Mucosa of descending colon (tissue), 3 donors: Measurements from ENCODE around the gene TNFSF13. TPM values are rescaled to one million over a fixed set of nuclear protein-coding genes. Genes with fewer than 3 reads are reported as not detected.

Experiments used
- ATAC-seq: fragments of 200-7000 bp; cut with Tn5 transposase; one replicate; pipeline ENCODE4 v1.9.1; 2020; ENCODE audit warnings: mild to moderate bottlenecking, moderate library complexity
- DNase-seq, 3 donors: peaks; one replicate each; pipeline ENCODE4 v3.0.0-alpha.2; 2020
- H3K36me3 ChIP-seq: fragments of 200-600 bp; one replicate; pipeline ENCODE4 v1.8.0; 2021; ENCODE audit warnings: low read depth, mild to moderate bottlenecking
- H3K4me1 ChIP-seq: fragments of 200-600 bp; one replicate; pipeline ENCODE4 v1.8.0; 2021; ENCODE audit warnings: low read depth, mild to moderate bottlenecking
- H3K4me3 ChIP-seq: fragments of 200-600 bp; one replicate; pipeline ENCODE4 v1.8.0; 2021; ENCODE audit warnings: mild to moderate bottlenecking
- H3K9me3 ChIP-seq: fragments of 200-600 bp; one replicate; pipeline ENCODE4 v1.8.0; 2021; ENCODE audit warnings: mild to moderate bottlenecking
- intact Hi-C, 2 donors: fragments of 100-400 bp; cut with DNase I in 1 of 2; cut with micrococcal nuclease in 1 of 2; formaldehyde crosslinking; loops; one replicate each; pipeline versions ENCODE4 v1.11.0 to v1.11.1; 2022; cut with DNase I, micrococcal nuclease
- total RNA-seq, 3 donors: library from RNA; stranded (reverse); fragmentation: NEBNext Ultra II Directional in 2 of 3; extraction: Animal tissue kit (Norgen Biotek cat#: 25700) in 2 of 3; gene quantifications; one replicate each; pipeline versions ENCODE4 v1.2.1 to v1.2.4, GENCODE V29; 2021 to 2023
- TF ChIP-seq, protein P1 (sequence below): fragments of 200-600 bp; IDR thresholded peaks from one replicate; pipeline ENCODE4 v1.8.0; 2022; ENCODE audit warnings: antibody characterized with exemption, mild to moderate bottlenecking
- donor health status: DM: no; HTN: no; CAD: no; lungs with moderate emphysema.
- donor health status: DM: no; HTN: no; CAD: no.
- donor health status: DM: no; HTN: yes; CAD: no.

TNFSF13 gene
- total RNA-seq, 3 donors from 2014 or later = 41.0 to 74.6 (median 73.3) TPM

DNA sequence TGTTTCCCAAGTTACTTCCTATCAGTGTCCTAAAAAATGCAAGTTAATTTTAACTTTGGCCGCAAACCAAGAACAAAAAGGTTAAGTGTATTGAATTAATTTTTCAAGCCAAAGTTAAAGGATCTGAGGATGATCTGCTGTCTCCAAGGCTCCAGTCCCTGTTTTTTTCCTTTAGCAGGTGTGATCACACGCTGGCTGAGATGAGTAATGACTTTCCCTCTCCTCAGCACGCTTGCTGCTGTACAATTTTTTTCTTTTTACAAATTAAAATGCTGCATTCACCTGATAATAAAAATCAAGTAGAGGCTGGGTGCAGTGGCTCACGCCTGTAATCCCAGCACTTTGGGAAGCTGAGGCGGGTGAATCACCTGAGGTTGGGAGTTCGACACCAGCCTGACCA lies 13.6 kb upstream of the TNFSF13 start:
- DNase-seq (no peak), ATAC-seq (no peak)
- Histone ChIP-seq H3K4me3 (no peak overlapping the region), H3K4me1 (peaks cover 4% of the 10 kb centered on the region), H3K36me3 (no peaks in the 10 kb centered on the region), H3K9me3 (no peaks in the 10 kb centered on the region)
- intact Hi-C loops = no loop called here
- TF ChIP-seq, protein P1, sequence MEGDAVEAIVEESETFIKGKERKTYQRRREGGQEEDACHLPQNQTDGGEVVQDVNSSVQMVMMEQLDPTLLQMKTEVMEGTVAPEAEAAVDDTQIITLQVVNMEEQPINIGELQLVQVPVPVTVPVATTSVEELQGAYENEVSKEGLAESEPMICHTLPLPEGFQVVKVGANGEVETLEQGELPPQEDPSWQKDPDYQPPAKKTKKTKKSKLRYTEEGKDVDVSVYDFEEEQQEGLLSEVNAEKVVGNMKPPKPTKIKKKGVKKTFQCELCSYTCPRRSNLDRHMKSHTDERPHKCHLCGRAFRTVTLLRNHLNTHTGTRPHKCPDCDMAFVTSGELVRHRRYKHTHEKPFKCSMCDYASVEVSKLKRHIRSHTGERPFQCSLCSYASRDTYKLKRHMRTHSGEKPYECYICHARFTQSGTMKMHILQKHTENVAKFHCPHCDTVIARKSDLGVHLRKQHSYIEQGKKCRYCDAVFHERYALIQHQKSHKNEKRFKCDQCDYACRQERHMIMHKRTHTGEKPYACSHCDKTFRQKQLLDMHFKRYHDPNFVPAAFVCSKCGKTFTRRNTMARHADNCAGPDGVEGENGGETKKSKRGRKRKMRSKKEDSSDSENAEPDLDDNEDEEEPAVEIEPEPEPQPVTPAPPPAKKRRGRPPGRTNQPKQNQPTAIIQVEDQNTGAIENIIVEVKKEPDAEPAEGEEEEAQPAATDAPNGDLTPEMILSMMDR = no peak

DNA sequence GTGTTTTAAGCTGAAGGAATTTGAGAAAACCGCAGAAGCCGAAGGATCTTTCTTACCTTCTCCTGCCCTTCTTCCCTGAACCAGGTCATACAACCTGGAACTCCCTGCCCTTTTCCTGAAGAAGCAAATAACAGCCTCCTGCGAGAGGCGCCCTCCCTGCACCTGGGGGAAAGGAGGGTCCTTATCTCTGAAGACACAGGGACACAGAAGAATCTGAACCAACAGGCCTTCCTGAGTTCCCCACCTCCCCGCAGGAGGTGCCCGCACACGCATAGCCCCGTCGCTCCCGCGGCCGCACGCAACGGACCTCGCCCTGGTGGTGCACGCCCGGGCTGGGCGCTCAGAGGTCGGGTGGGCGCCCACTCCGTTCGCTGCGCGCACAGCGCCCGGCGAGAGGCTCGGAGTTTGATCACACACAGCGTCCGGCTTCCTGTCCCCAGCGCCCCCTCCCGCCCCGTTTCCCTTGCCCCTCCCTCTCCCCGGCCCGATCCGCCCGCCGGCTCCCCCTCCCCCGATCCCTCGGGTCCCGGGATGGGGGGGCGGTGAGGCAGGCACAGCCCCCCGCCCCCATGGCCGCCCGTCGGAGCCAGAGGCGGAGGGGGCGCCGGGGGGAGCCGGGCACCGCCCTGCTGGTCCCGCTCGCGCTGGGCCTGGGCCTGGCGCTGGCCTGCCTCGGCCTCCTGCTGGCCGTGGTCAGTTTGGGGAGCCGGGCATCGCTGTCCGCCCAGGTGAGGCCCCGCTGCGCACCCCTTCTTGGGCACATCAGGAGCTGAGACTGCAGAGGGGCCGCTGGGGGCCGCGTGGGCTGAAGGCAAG lies 9.8 kb upstream of the TNFSF13 start, which contains the start of gene TNFSF12:
TNFSF12 (plus strand) TSS at position 474 of the 816 bp plus-strand sequence; CDS start at position 570, 96 bp downstream.
- peak; percentile 75 to 83 (median 80) for DNase-seq
- H3K36me3 ChIP-seq = no peaks in the 10 kb centered on the region
- peak within 1 kb of the TSS; percentile 29 for H3K4me3 ChIP-seq
- H3K9me3 ChIP-seq = no peaks in the 10 kb centered on the region
- peak; percentile 81 for ATAC-seq
- intact Hi-C loops = no loop called here
- TF ChIP-seq, protein P1 = no peak
- peaks cover 4% of the 10 kb centered on the region for H3K4me1 ChIP-seq

DNA sequence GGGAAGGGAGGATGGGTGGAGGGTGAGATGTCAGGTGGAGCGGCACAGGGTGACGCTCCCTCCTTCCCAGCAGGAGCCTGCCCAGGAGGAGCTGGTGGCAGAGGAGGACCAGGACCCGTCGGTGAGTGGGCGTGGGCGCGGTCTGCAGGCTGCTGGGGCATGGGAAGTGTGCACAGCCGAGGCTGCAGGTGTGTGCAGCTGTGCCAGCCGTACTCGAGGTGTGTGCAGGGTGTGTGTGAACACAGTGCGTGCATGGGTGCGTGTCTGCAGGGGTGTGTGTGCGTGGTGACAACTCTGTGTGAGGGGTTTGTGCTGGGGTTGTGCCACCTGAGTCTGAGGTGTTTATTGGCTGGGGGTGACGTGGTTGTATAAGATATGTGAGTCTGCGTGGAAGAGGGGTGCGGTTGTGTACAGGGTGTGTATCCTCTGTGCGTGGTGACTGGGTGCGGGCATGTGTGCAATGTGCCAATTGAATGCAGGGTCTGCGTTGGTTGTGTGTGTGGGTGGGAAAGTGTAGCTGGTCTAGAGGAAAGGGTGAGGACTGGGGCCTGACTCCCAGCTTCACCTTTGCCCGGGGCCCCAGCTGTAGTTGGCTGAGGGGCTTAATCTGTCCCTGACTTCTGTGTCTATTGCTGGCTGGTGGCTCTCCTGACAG lies 9.0 kb upstream of the TNFSF13 start:
- Histone ChIP-seq H3K9me3 (no peaks in the 10 kb centered on the region), H3K36me3 (no peaks in the 10 kb centered on the region), H3K4me3 (peak overlapping the region; percentile 29), H3K4me1 (peaks cover 4% of the 10 kb centered on the region)
- intact Hi-C loops = no loop called here
- peak; percentile 60 to 82 (median 70) for DNase-seq
- peak; percentile 78 for ATAC-seq
- TF ChIP-seq, protein P1 = no peak

DNA sequence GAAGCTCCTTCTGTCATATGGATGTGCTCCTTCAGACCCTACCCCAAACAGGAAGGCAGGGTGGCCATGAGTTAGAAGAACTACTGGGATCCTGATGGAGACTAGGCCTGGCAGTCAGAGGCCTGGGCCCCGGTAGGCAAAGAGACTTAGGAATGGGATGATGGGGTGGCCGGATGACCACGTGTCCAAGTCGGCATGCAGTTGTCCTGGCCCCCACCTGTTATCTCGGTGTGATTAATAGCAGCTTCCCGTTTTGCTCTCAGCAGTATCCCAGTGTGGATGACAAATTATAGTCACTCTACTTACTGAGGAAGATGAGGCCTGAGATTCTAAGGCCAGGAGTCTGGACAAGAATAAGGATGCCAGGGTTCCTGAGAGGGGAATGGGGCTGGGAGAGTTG lies 8.2 kb upstream of the TNFSF13 start:
- TF ChIP-seq, protein P1 = no peak
- DNase-seq = no peak
- Histone ChIP-seq H3K4me1 (peaks cover 4% of the 10 kb centered on the region), H3K36me3 (no peaks in the 10 kb centered on the region), H3K9me3 (no peaks in the 10 kb centered on the region), H3K4me3 (no peak overlapping the region)
- ATAC-seq = no peak
- intact Hi-C loops = no loop called here

DNA sequence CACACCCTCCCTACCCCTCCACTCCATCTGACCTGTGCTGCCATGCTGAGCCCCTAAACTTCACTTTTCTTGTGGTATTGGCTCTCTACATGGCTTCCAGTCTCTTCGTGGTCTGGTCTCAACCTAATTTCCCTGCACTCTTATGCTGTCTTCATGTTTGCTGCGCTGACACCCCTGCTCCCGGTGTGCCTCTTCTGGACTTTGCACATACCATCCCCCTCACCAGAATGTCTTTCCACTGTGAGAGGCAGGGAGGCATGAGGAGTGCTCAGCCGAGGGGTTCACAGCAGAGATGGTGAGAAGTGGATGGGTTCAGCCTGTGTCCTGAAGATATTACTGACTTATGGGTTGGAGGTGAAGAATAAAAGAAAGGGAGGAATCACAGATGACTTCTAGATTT lies 7.2 kb upstream of the TNFSF13 start:
- peaks cover 9% of the 10 kb centered on the region for H3K4me1 ChIP-seq
- no peak for DNase-seq

More for the DNA sequence above, 7.2 kb upstream of the TNFSF13 start:
- TF ChIP-seq, protein P1 = no peak
- intact Hi-C loops = no loop called here
- ATAC-seq = no peak
- Histone ChIP-seq H3K36me3 (no peaks in the 10 kb centered on the region), H3K4me3 (no peak overlapping the region), H3K9me3 (no peaks in the 10 kb centered on the region)
